AG04449 (cell line): ENCODE data around the gene HOXD3.

ENCODE experiments used
- CTCF ChIA-PET: fragments of 350-600 bp; formaldehyde crosslinking; extraction: SDS; loops from one replicate; lab custom pipeline; 2021; ENCODE audit warnings: antibody characterized with exemption; lab: Yijun Ruan, JAX
- POLR2A ChIA-PET: fragments of 400-600, 350-600 bp; formaldehyde crosslinking; extraction: SDS; loops from one replicate; lab custom pipeline; 2020; ENCODE audit warnings: antibody characterized with exemption, inconsistent platforms; lab: Yijun Ruan, JAX
- DNase-seq: peaks from one replicate; pipeline ENCODE4 v3.0.0-alpha.2; 2010; ENCODE audit warnings: low read depth, low spot score
- H3K4me3 ChIP-seq: 2 replicates; pipeline ENCODE4 v1.5.1; 2011; ENCODE audit warnings: low read depth, mild to moderate bottlenecking, control low read depth, low read length
- TF ChIP-seq, protein P1 (sequence below): IDR thresholded peaks from one replicate; pipeline ENCODE4 v1.5.1; 2011; ENCODE audit warnings: mild to moderate bottlenecking, moderate library complexity, low read length, control low read depth, inconsistent platforms; ENCODE audit not compliant: insufficient read depth; ENCODE audit errors: missing control alignments

HOXD3 gene

DNA sequence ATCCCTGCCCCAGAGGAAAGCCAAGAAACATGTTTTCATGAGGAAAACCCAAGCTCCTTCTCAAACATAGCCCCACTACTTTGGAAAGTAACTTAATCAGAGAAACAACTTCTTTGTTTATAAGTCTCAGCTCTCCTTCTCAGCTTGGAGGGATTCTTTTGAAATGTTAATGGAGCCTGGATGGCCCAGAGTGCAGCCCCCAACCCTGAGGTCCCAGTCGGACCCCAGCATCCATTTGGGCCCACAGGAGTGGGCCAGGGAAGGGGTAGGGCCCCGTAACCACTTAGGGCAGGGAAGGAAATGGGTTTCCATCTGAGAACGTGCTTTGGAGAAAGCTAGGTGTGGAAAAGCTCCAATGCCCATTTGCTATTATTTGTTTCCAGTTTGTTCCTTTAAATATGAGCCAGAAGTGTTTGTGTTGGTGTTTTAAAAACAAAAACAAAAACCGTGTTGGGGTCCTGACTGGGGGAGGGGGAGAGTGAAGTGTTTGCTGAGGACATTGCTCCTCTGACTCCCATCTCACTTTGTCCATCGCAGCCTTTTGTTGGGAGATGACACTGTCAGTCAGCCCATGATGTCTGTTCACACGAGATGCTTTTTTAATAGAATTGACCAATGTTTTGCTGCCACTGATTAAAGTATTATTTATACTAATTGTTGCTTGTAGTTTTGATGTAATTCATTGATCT, 1.6 kb upstream of the HOXD3 start:
- ChIA-PET CTCF (interaction anchor here (0.6 to 16.2 kb wide), 7 partner anchors 14 to 496 kb away, joined by 3 to 190 read pairs (median 7); no protein-coding TSS in a partner anchor), POLR2A (no interaction called here)
- DNase-seq: no peak
- H3K4me3 ChIP-seq: no peak overlapping the region
- TF ChIP-seq, protein P1, sequence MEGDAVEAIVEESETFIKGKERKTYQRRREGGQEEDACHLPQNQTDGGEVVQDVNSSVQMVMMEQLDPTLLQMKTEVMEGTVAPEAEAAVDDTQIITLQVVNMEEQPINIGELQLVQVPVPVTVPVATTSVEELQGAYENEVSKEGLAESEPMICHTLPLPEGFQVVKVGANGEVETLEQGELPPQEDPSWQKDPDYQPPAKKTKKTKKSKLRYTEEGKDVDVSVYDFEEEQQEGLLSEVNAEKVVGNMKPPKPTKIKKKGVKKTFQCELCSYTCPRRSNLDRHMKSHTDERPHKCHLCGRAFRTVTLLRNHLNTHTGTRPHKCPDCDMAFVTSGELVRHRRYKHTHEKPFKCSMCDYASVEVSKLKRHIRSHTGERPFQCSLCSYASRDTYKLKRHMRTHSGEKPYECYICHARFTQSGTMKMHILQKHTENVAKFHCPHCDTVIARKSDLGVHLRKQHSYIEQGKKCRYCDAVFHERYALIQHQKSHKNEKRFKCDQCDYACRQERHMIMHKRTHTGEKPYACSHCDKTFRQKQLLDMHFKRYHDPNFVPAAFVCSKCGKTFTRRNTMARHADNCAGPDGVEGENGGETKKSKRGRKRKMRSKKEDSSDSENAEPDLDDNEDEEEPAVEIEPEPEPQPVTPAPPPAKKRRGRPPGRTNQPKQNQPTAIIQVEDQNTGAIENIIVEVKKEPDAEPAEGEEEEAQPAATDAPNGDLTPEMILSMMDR: no peak

DNA sequence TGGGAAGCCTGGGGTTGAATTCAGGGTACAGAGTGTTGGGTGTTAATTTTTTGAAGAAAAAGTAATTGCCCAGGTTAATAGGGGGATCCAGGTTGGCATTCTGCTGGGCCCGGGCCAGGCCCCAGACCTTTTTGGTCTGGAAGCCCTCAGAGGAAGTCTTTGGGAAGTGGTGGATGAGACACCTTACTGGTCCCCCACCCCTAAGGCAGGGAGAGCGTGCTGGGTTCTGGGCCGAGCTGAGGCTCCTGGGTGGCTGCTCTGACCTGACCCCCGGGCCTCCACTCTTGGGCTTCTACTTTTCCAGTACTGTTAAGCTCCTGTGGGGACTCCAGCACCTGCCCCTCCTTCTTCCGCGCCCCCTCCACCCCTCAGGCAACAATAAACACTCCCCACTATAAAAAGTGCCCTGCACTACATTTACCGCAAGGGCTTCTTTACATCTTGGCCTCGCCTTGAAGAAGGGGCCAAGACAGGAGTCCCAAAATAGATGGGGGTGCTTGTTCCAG, 753 bp upstream of the HOXD3 start:
- TF ChIP-seq, protein P1: no peak
- DNase-seq: no peak
- POLR2A ChIA-PET: no interaction called here
- CTCF ChIA-PET: interaction anchor here (0.6 to 16.2 kb wide), 5 partner anchors 15 to 495 kb away, joined by 3 to 190 read pairs (median 11); no protein-coding TSS in a partner anchor
- no peak overlapping the region for H3K4me3 ChIP-seq

- CTCF ChIA-PET: interaction anchor here (0.6 to 16.2 kb wide), 6 partner anchors 16 to 486 kb away, joined by 3 to 190 read pairs (median 4); no protein-coding TSS in a partner anchor
- POLR2A ChIA-PET: interaction anchor here (0.6 kb wide), 1 partner anchor 13 kb away, joined by 3 read pairs; no protein-coding TSS in a partner anchor
- no peak for DNase-seq
- TF ChIP-seq, protein P1: no peak
- peak overlapping the region; percentile 57 for H3K4me3 ChIP-seq
Observed at GRCh38 chr2:176157499-176158185, 535 bp downstream of the HOXD3 start.

- TF ChIP-seq, protein P1: no peak
- peak overlapping the region; percentile 57 for H3K4me3 ChIP-seq
- no peak for DNase-seq
- ChIA-PET CTCF (interaction anchor here (0.6 to 16.2 kb wide), 8 partner anchors 15 to 485 kb away, joined by 3 to 190 read pairs (median 4); no protein-coding TSS in a partner anchor), POLR2A (no interaction called here)
Observed at GRCh38 chr2:176158186-176158591, 1.1 kb downstream of the HOXD3 start.

- TF ChIP-seq, protein P1: no peak
- ChIA-PET CTCF (interaction anchor here (1.0 to 16.2 kb wide), 4 partner anchors 14 to 295 kb away, joined by 3 to 190 read pairs (median 27); no protein-coding TSS in a partner anchor), POLR2A (no interaction called here)
- H3K4me3 ChIP-seq: peak overlapping the region; percentile 33
- no peak for DNase-seq
Observed at GRCh38 chr2:176158855-176159662, 2.0 kb downstream of the HOXD3 start.
